HK-2 (cell line): ENCODE data around the gene CNN3.

Experiments used
- DNase-seq: peaks from one replicate; pipeline ENCODE4 v3.0.0-alpha.2; 2018; ENCODE audit not compliant: unreplicated experiment

CNN3 gene

DNA sequence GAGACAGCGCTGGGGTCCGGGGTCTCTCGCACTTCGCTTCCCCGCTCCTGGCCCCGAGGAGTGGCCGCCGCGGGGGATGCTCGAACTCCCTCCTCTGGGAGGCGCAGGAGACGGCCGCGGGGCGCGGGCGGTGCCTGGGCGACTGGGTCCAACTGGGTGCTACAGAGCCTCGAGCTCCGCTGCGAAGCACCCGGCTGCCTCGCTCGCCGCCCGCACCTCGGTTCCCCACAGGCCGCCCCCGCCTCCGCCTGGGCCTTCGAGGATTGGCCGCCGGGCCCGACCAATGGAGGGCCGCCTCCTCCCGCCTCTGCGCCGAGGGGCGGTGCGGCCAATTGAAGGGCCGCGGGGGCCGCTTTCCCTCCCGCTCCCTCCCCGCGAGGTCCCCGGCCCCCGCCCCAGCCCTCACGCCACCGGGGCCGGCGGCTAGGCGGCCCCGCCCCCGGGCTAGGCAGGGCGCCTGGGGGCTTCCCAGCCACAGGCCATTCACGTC is at the start of gene CNN3:
Gene CNN3 (minus strand): TSS at position 196 of the 490 bp plus-strand sequence. CDS start 216 bp downstream, outside the sequence.
- peak; percentile 96 for DNase-seq

DNA sequence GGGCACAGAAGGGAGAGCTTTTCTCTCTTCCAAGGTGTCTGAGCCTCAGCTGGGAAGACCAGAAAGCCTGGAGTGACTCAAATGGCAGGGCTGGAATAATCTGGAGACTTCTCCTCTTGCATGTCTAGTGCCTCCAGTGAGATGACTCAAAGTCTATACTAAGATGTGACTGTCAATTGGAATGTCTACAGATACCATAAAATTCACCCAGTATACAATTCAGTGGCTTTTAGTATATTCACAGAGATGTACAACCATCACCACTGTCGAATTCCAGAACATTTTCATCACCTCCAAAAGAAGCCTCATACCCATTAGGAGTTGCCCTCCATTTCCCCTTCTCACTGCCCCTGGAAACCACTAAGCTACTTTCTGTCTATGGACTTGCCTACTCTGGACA is 47.9 kb upstream of the CNN3 start:
- peak; percentile 45 for DNase-seq

DNA sequence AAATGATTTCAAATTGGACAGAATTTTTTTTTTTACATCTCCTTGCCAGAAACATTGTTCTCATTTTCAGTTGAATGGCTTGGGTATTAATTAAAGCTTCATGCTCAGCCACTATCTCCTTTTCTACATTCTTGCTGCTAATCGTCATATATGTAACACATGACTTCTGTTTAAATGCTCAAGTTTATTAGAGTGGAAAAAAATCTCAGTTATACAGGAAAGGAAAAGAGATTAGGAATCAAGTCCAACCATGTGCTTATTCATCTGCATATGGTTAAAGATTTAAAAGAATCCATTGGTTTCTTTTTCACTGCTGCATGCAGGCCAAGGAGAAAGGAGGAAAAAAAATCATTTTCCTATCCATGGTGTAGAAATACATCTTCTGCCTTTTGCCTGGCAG is 47.3 kb upstream of the CNN3 start:
- no peak for DNase-seq

DNA sequence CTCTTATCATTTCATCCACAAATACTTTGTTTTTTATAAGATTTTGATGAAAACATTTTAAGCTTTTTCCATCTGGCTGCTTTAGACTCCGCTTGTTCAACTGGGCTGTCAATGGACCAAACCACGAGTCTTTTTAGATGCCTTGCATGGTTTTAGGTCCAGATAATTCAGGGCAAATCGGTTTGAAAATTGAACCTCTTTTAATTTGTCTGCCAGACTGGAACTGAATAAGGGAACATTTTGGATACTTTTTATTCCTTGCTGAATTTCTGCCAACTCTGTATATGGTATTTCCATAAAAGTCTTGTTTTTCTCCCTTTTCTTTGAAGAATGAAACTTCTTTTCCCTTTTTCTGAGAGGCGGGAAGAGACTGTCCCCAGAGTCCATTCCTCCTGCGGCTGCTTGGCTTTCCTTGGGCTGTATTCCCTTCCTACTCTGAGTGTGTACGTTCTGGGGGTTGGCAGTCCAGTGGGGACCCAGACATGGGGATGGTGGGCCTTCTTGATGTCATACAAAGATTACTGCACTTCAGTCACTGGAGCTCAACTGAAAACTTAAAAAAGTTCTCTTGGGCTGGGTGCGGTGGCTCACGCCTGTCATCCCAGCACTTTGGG is 46.5 kb upstream of the CNN3 start:
- DNase-seq, result no peak

DNA sequence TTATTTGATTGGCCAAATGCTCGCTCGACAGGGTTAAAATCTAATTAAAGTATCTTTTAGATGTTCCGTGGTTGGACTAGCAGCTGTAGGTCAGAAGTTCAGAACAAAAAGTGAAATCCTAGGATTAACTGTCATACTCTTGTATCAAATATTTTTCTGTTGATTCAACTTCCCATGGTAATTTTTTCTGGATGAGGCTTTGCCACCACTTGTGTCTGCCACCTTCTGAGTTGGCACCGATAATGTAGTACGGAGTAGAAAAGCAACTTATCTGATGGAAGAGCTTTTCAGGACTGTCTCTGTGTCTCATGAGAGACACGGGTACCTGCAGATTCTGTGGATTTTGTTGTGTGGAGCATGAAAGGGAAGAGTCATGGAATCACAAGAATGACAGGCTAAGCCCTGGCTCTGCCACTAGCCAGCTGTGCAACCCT is 44.6 kb upstream of the CNN3 start:
- peak; percentile 22 for DNase-seq

DNA sequence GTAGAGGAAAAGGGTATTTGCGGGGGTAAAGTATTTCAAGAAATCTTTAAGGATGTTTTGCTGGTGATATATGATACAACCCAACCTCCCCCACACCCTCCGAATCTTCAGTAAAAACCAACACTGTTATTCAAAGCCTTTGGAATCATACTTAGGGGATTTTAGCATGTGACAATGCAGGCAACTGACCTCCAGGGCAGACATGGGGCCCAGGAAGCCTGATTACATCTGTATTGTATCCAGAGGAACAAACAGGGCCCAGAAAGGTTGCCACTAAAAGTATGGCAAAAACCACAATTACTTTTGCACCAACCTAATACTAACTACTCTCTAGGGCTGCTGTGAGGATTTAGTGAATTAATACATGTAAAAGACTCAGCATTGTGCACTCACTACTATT is 43.9 kb upstream of the CNN3 start:
- no peak for DNase-seq

DNA sequence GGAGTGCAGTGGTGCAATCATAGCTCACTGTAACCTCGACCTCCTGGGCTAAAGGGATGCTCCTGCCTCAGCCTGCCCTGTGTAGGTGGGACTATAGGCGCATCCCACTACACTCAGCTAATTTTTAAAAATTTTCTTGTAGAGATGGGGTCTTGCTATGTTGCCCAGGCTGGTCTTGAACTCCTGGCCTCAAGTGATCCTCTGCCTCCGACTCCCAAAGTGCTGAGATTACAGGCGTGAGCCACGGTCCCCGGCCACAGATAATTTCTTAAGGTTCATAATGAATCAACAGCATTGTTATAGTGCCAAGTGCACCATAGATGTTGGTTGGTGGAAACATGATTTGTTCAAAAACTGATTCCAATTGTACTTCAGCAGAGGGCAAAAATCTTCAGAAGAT is 42.2 kb upstream of the CNN3 start:
- DNase-seq, result no peak

DNA sequence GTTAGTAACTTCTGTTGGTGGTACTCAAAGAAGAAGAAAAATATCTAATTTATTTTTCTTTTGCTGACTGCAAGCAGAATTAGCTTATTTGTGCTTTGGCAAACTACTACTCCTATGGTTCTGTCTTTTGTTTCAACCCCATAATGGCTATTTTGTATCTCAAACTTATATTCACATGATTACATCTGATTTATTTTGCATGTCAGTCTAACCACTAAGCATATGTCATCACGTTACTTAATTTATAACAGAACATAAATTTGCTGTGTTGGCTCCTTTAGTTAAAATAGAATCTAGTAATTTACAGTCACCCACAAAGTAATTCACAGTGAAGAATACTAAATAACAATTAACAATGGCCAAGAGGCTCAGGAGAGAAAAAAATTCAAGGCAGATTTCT is 39.1 kb upstream of the CNN3 start:
- DNase-seq, result no peak

DNA sequence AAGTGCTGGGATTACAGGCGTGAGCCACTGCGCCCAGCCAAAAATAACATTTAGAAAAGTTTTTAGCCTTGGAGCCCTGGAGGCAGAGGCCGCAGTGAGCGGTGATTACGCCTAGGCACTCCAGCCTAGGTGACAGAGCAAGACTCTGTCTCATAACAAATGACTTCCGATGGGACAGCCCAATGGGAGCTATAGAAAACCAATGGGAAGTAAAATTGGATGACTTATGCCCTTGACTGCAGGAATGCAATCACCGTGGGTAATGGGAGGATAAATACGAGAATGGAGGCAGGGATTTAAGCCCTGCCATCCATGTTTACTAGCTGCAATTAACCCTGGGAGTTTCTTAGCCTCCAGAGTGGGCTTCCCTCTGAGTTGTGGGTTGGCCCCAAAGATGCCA is 37.0 kb upstream of the CNN3 start:
- DNase-seq, result no peak

DNA sequence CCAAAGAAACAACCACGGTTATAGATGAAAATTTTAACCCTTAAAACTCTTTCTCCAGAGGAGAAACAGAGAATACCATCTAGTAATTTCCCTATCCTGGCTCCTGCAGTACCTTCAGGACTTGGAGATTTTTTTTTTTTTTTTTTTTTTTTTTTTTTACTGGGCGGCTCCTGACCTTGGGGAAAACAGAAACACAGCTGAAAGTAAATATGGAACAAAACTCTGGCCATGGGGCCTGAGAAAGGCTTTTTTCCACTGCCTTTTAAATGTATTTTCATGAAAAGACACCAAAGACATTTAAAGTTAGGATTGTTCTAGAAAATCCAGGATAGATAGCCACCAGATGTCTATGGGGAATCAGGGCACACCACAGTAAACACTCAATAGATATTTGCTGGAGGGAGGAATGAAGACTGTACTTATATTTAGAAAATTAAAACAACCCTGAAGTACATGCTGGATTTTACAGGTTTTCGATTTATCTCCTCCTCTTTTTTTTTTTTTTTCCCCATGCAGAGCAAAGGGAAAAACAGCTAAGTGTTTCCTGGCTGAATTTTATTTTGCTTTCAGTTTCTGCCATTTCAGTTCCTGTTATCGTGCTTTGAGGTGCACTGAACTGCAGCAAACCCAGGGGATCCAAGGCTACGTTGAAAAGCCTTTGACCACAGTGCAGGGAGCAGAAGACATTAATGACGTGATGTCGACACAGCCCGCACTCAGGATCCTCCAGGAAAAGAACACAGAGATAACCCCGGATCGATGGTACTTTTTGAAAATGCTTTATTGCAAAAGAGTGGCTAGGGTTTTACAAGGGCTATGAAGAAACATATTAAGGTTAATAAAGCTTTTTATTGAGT is 35.7 kb upstream of the CNN3 start:
- peak; percentile 10 for DNase-seq

DNA sequence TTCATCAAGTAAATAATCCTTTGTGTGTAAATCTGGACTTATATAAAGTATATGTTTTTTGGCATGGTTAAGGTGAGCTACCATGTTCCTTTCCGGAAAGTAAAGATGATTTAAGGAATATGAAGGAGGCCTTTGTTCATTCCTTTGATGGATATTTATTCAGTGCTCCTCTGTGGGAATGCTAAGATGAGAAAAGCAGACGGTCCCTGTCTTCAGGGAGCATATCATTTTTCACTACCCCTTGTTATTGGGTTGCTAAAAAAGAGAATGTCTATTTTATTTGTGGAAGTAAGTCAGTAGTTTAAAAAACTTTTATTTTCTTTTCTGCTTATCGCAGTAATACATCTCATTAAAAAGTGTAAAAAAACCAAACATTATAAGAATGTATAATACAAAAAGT is 35.1 kb upstream of the CNN3 start:
- no peak for DNase-seq

DNA sequence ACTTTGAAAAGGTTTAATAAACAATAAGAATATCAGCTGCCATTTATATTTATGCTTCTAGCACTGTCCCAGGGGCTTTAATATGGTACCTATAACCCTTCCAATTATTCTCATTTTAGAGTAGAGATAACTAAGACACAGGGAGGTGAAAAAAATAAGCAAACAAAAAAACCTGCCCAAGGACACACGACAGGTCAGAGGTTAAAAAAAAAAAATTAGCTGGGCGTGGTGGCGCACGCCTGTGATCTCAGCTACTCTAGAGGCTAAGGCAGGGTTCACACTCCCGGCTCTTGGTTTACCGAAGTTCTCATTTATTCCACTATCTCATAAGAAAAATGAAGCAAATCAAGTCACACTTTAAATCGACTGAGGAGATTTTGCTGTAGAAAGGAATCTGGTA is 34.7 kb upstream of the CNN3 start:
- DNase-seq, result no peak

DNA sequence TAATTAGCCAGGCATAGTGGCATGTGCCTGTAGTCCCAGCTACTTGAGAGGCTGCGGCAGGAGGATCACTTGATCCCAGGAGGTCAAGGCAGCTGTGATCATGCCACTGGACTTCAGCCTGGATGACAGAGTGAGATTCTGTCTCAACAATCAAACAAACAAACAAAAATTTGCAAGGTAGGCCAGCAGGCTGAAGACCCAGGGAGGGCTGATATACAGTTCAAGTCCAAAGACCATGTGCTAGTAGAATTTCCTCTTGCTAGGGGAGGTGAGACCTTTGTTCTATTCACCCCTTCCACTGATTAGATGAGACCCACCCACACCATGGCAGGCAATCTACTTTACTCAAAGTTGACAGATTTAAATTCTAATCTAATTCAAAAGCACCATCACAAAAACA is 31.2 kb upstream of the CNN3 start:
- DNase-seq, result no peak

DNA sequence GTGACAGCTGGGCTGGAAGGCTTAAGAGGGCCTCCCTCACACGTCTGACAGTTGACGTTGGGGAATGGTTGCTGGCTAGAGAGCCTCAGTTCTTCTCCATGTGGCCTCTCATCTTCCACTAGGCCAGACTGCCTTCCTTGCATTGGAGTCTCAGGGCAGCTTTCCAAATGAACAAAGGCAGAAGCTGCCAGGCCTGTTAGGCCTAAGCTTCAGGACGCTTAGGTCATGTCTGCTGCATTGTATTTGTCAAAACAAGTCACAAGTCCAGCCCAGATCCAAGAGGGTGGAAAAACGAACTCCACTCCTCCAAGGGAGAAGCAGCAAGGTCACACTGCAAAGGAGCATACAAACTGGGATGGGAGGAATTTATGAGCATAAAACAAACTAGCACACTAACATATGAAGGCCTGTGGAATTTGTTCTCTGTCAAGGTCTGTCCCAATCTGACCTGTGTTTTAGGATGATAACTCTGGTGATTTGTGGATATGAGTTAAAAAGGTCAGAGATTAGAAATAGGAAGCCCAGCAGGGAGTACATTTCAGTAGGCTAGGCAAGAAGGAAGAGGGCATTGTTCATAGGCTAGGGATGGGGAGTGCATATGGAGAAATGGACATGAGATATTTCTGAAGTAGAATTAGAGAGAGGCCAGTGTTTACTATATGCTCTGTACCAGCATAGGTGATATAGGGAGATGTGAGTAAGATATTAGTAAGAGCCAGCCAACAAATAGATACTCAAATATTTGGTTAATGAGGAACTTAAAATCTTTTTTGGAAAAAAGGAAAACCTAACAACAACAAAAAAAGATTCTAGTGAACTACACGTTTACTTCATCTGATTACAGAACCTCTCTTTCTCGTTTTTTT is 29.1 kb upstream of the CNN3 start:
- DNase-seq, result no peak

DNA sequence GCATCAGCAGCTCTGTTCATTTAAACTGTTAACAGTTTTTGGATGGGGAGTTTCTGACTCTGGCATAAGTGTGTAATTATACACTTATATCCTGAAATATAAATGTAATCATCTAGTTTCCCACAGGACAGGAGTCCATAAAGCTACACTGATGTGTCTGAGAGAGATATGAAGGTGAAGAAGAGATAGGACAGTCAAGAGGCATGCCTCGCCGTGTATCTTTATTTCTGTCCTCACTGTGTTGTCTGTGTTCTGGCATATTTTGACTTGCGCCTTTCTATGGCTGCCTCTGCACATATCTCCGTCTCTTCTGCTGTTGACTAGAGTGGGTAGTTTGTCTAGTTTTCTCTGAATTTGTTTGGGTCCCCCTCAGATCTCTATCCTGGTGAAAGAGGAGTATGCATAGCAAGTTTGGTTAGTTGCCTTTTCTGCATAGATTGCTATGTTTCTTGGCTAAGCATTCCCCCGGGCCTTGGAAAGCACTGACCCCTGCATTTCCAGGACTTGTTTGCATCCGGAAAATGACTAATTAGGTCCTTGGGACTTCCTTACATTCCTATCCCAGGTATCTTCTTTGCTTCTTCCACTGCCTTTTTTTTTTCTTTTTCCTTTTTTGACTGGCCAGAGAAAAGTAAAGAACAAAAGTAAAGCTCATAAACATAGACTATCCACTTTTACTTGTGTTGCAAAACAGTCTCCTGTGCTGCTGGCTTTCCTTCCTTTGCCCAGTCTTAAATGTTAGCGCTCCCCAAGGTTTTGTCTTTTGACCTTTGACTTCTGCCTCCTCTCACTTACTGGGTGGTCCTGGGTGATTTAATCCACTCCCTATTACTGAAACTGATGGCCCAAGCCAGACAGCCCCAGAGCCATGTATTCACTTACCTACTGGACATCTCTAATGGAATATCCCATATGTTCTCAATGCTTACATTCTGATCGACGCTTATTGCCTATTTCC is 27.6 kb upstream of the CNN3 start:
- no peak for DNase-seq

DNA sequence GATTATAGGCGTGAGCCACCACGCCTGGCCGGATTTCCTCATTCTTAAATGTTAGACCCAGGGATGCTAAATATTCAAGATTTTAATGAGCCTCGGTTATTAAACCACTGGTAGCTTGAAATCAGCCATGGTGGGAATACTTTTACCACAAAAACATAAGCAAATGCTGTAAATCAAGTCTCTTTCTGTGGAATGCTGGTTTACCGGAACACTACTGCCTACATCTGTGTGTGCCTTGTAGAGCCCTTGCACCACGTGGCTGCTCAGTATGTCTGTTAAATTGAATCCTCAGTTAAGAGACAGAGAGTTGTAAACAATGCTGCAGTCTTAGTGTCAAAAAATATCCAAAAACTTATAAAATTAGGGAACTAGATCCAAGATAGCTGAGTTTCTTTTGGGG is 26.8 kb upstream of the CNN3 start:
- no peak for DNase-seq

DNA sequence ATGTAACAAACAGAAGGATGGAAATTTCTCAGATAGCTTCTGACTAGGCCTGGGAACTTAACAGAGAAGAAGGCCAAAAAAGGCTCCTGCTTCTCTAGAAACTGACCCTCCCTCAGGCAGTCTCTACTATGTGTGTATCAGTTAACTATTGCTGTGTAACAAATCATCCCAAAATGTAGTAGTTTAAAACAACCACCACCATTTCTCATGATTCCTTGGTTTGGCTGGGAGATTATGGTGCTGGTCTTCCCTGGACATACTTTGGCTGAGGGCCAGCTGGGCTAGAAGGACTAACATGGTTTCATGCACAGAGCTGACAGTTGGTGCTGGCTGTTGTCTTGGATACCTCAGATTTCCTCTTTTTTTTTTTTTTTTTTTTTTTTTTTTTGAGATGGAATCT is 26.2 kb upstream of the CNN3 start:
- DNase-seq, result no peak

DNA sequence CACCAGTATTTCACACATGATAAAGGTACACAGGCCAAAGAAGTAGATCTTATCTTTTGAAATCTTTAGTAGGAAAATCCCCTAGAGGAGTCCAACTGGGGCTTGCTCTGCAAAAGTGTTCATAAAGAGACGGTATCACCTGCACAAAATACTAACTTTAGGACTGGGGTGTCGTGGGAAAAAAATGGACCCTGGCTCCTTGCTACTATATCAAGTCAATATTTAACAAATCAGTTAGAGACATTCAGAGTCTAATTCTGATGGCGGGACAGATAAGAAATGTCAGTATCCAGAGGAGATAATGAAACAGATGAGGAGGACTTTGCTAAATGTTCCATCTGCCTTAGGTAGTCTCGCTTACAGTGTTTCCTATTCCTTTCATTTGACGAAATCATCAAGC is 25.6 kb upstream of the CNN3 start:
- DNase-seq, result no peak

DNA sequence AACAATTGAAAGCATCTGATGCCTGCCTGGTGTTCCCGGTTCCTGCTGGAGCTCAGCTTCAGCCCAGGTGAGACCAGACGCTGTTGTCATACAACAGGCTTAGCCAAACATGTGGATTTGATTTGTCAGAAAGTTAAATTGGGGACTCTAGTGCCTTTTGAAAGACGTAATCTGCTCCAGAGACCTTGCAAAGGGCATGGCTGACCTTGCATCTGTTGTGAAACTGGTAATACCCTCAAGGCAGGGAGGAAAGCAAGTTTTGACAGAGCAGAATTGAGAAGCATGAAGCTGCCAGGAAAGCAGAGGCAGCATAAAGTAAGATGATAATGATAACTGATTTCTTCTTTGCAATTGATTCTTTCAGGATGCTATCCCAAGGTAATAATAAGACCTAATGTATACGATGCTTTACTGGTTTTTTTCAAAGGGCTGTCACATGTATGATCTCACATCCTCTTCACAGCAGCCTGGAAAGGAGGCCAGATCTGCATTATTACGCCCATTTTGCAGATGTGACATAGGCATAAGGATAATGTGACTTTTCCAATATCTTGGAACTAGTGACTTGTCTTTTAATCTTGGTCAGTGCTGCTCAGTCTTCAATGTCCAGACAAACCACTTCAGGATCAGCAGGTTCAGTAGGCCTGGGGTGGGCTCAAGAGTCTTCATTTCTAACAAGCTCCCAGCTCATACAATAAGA is 24.7 kb upstream of the CNN3 start:
- no peak for DNase-seq

DNA sequence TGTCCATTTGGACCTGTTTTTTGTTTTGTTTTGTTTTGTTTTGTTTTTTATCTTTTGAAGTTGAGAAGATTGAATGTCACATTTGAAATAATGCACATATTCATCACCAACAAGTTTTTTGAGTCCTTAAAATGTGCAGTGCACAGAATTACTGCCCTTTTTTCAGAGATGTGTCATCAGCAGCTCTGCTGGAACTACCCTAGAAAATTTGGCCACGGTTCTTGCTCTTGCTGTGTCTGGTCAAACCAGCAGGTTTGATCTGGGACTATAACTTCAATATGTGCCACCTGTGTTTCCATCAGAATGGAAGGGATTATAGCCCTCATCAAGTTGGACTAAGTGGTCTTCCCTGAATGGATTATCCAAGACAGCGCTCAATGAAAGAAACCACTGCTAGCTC is 24.1 kb upstream of the CNN3 start:
- DNase-seq, result no peak
